Endothelial cell of umbilical vein (primary cell): ENCODE results near the gene BUB1B. TPM values are rescaled to one million over a fixed set of nuclear protein-coding genes. Genes with fewer than 3 reads are reported as not detected.

Experiments
- BruUV-seq: library from RNA; stranded (reverse); fragments of 400-500 nt; replicated peaks from 2 replicates; lab custom pipeline; 2021; lab: Mats Ljungman, UMichigan
- CTCF ChIA-PET: fragments of 300-600, 350-600 bp; sonication (Branson Sonifier 250); formaldehyde crosslinking; loops from one replicate; lab custom pipeline; 2021; ENCODE audit warnings: antibody characterized with exemption, inconsistent platforms; lab: Charles Lee
- POLR2A ChIA-PET: fragments of 300-600, 350-600 bp; sonication (Branson Sonifier 250); formaldehyde crosslinking; loops from one replicate; lab custom pipeline; 2021; ENCODE audit warnings: antibody characterized with exemption, inconsistent platforms; lab: Charles Lee
- DNase-seq: peaks from one replicate; pipeline ENCODE4 v3.0.0-alpha.2; 2011; ENCODE audit warnings: low read depth, low spot score
- FAIRE-seq: peaks from 2 replicates; lab custom pipeline; 2011; peaks lifted over from hg19 to GRCh38; lab: Jason Lieb, UNC
- H2AFZ ChIP-seq: 2 replicates; pipeline ENCODE4 v1.6.0; 2012; ENCODE audit warnings: low read depth, low read length, control low read depth, inconsistent platforms
- H3K27ac ChIP-seq: 2 replicates; pipeline ENCODE4 v1.5.1; 2011; ENCODE audit warnings: low read depth, mild to moderate bottlenecking, control low read depth, low read length, moderate library complexity; ENCODE audit not compliant: insufficient read depth
- H3K27me3 ChIP-seq, 2 experiments: 2 replicates each; pipeline versions ENCODE4 v1.6.0 to v1.6.1; 2011; ENCODE audit warnings: low read length in 2 of 2, mixed read lengths in 1 of 2; ENCODE audit not compliant: control insufficient read depth in 2 of 2, insufficient read depth in 2 of 2
- H3K36me3 ChIP-seq, 2 experiments: 2 replicates in 1 of 2; 3 replicates in 1 of 2; pipeline ENCODE4 v1.5.1; 2011; ENCODE audit warnings: low read length in 2 of 2, mild to moderate bottlenecking in 1 of 2, moderate library complexity in 1 of 2; ENCODE audit not compliant: control insufficient read depth in 2 of 2, insufficient read depth in 2 of 2; ENCODE audit errors: extremely low read depth in 1 of 2
- H3K4me1 ChIP-seq: 3 replicates; pipeline ENCODE4 v1.5.1; 2011; ENCODE audit warnings: mild to moderate bottlenecking, low read length; ENCODE audit not compliant: control insufficient read depth, insufficient read depth; ENCODE audit errors: extremely low read depth
- H3K4me2 ChIP-seq: 2 replicates; pipeline ENCODE4 v1.6.1; 2011; ENCODE audit warnings: low read length, control low read depth, mixed read lengths; ENCODE audit not compliant: insufficient read depth
- H3K4me3 ChIP-seq, 3 experiments: fragments of 200-600 bp in 1 of 3; sonication (generic), shearing (Covaris generic) in 1 of 3; replicated peaks in 1 of 3; 2 replicates each; pipeline ENCODE4 v1.5.1; 2011 to 2016; ENCODE audit warnings: control low read depth in 3 of 3, low read length in 3 of 3, mild to moderate bottlenecking in 2 of 3, inconsistent platforms in 1 of 3, low read depth in 1 of 3, moderate library complexity in 1 of 3; ENCODE audit not compliant: insufficient read depth in 1 of 3
- H3K79me2 ChIP-seq: 2 replicates; pipeline ENCODE4 v1.6.0; 2012; ENCODE audit warnings: low read length, inconsistent platforms; ENCODE audit not compliant: control insufficient read depth, insufficient read depth
- H3K9ac ChIP-seq: replicated peaks from 2 replicates; pipeline ENCODE3; 2011; ENCODE audit warnings: low read length, control low read depth; ENCODE audit not compliant: insufficient read depth; ENCODE audit errors: extremely low read depth
- H3K9me1 ChIP-seq: replicated peaks from 3 replicates; pipeline ENCODE4 v1.6.0; 2011; ENCODE audit warnings: mild to moderate bottlenecking, low read length; ENCODE audit not compliant: control insufficient read depth, insufficient read depth; ENCODE audit errors: extremely low read depth
- H3K9me3 ChIP-seq: replicated peaks from 2 replicates; pipeline ENCODE4 v1.5.1; 2012; ENCODE audit warnings: low read length, inconsistent platforms; ENCODE audit not compliant: control insufficient read depth, insufficient read depth
- H4K20me1 ChIP-seq: replicated peaks from 2 replicates; pipeline ENCODE3; 2011; ENCODE audit warnings: mild to moderate bottlenecking, low read length; ENCODE audit not compliant: control insufficient read depth, insufficient read depth; ENCODE audit errors: extremely low read depth
- CTCF ChIP-seq, 2 donors: IDR thresholded peaks; 1 replicate in 1 of 2; 2 replicates in 1 of 2; pipeline ENCODE4 v1.5.1; 2011; ENCODE audit warnings: low read length in 2 of 2, mild to moderate bottlenecking in 2 of 2, moderate library complexity in 2 of 2, control low read depth in 1 of 2, inconsistent platforms in 1 of 2, low read depth in 1 of 2; ENCODE audit not compliant: insufficient read depth in 1 of 2; ENCODE audit errors: extremely low read depth in 1 of 2
- EZH2 ChIP-seq: IDR thresholded peaks from 2 replicates; pipeline ENCODE4 v1.6.1; 2012; ENCODE audit warnings: borderline replicate concordance, low read depth, mild to moderate bottlenecking, moderate library complexity, low read length, inconsistent platforms; ENCODE audit not compliant: severe bottlenecking
- FOS ChIP-seq: IDR thresholded peaks from 2 replicates; pipeline ENCODE4 v1.6.1; 2011; ENCODE audit warnings: mild to moderate bottlenecking, low read length, moderate library complexity, borderline replicate concordance; ENCODE audit not compliant: insufficient read depth
- GATA2 ChIP-seq: IDR thresholded peaks from 2 replicates; pipeline ENCODE4 v1.7.0; 2011; ENCODE audit warnings: low read depth, mild to moderate bottlenecking, moderate library complexity, mixed read lengths, low read length; ENCODE audit not compliant: insufficient read length, insufficient read depth
- JUN ChIP-seq: IDR thresholded peaks from 2 replicates; pipeline ENCODE4 v1.6.1; 2011; ENCODE audit warnings: borderline replicate concordance, low read depth; ENCODE audit not compliant: insufficient read length, insufficient read depth
- MAX ChIP-seq: IDR thresholded peaks from 2 replicates; pipeline ENCODE4 v1.6.1; 2011; ENCODE audit not compliant: insufficient read depth, insufficient read length
- MYC ChIP-seq: IDR thresholded peaks from one replicate; pipeline ENCODE4 v1.6.1; 2011; ENCODE audit warnings: mild to moderate bottlenecking, low read depth, low read length
- POLR2A ChIP-seq: IDR thresholded peaks from 2 replicates; pipeline ENCODE4 v1.6.1; 2012; ENCODE audit warnings: low read depth, mild to moderate bottlenecking, control low read depth, low read length
- POLR2AphosphoS5 ChIP-seq: IDR thresholded peaks from 2 replicates; pipeline ENCODE4 v1.6.1; 2012; ENCODE audit warnings: low read depth, mild to moderate bottlenecking, control low read depth, low read length, moderate library complexity; ENCODE audit not compliant: insufficient read depth
- dilution Hi-C: fragments of 300-500 bp; cut with MboI; formaldehyde crosslinking; loops from one replicate; pipeline ENCODE4 v1.15.0; 2019; ENCODE audit warnings: low sequenced_read_pairs; ENCODE audit not compliant: extremely low pct_ligation_motif_present
- intact Hi-C: fragments of 100-400 bp; cut with micrococcal nuclease; formaldehyde crosslinking; loops from one replicate; pipeline ENCODE4 v1.10.0; 2022
- polyA plus RNA-seq, 4 experiments: library from polyadenylated mRNA; depleted of rRNA in 3 of 4; stranded (reverse) in 3 of 4; unstranded in 1 of 4; fragments of >200 nt; gene quantifications; 2 replicates each; pipeline versions ENCODE4 v1.2.1 to v1.2.3, GENCODE V29; 2011 to 2012; ENCODE audit warnings: missing spikeins in 1 of 4
- total RNA-seq: library from RNA; stranded (reverse); gene quantifications from 2 replicates; pipeline ENCODE4 v1.2.3, GENCODE V29; 2021

The BUB1B gene
- total and polyA plus RNA-seq, 2 donors (not counting 3 experiments of a cell fraction or from before 2014, with no cell fraction given), result 12.2 to 69.8 TPM

GRCh38 chr15:40269604-40270003 lies 108.7 kb downstream of the BUB1B start:
- no peaks in the 10 kb centered on the region for H3K9me3 ChIP-seq
- no peak for FAIRE-seq
- dilution Hi-C loops, result no loop called here

GRCh38 chr15:40270246-40270995 lies 109.6 kb downstream of the BUB1B start:
- FAIRE-seq, result no peak
- no peak for DNase-seq
- CTCF ChIA-PET, result interaction anchor here (0.8 to 20.1 kb wide), 6 partner anchors 9 to 224 kb away, joined by 3 to 879 read pairs (median 8); no protein-coding TSS in a partner anchor

More at GRCh38 chr15:40269604-40270003, 108.7 kb downstream of the BUB1B start:
- no peak for DNase-seq
- no peak overlapping the region for H3K4me2 ChIP-seq
- no peak overlapping the region for H3K27ac ChIP-seq
- ChIA-PET CTCF (interaction anchor here (0.8 to 20.1 kb wide), 5 partner anchors 10 to 68 kb away, joined by 3 to 879 read pairs (median 4); no protein-coding TSS in a partner anchor), POLR2A (no interaction called here)
- H3K4me3 ChIP-seq, result no peak overlapping the region
- no peaks in the 10 kb centered on the region for H3K36me3 ChIP-seq
- intact Hi-C loops, result loop anchor here (10.0 kb wide), 1 partner anchor 165 kb away; the partner anchor contains the start of gene BMF
- H2AFZ ChIP-seq, result no peak overlapping the region
- H3K4me1 ChIP-seq, result peaks cover 9% of the 10 kb centered on the region
- no TSS peak for BruUV-seq
- H3K79me2 ChIP-seq, result no peaks in the 10 kb centered on the region
- no peak overlapping the region for H3K9ac ChIP-seq
- no peak for TF ChIP-seq POLR2A
- no peak for TF ChIP-seq MAX
- no peak for TF ChIP-seq JUN
- no peak for TF ChIP-seq FOS
- TF ChIP-seq EZH2, result no peak
- no peak for TF ChIP-seq GATA2
- no peak for TF ChIP-seq POLR2AphosphoS5
- TF ChIP-seq MYC, result no peak
- no peaks in the 10 kb centered on the region for H4K20me1 ChIP-seq
- no peaks in the 10 kb centered on the region for H3K9me1 ChIP-seq
- no peaks in the 10 kb centered on the region for H3K27me3 ChIP-seq

More at GRCh38 chr15:40270246-40270995, 109.6 kb downstream of the BUB1B start:
- H3K9ac ChIP-seq, result no peak overlapping the region
- H3K9me1 ChIP-seq, result no peaks in the 10 kb centered on the region
- no peaks in the 10 kb centered on the region for H4K20me1 ChIP-seq
- H3K4me2 ChIP-seq, result no peak overlapping the region
- BruUV-seq, result no TSS peak
- no peaks in the 10 kb centered on the region for H3K9me3 ChIP-seq
- H3K36me3 ChIP-seq, result no peaks in the 10 kb centered on the region
- H3K4me1 ChIP-seq, result peaks cover 9% of the 10 kb centered on the region
- no peak overlapping the region for H3K27ac ChIP-seq
- intact Hi-C loops, result loop anchor here (10.0 kb wide), 1 partner anchor 166 kb away; the partner anchor contains the start of gene BMF
- no peak overlapping the region for H3K4me3 ChIP-seq
- H3K79me2 ChIP-seq, result no peaks in the 10 kb centered on the region
- dilution Hi-C loops, result no loop called here
- H2AFZ ChIP-seq, result no peak overlapping the region
- POLR2A ChIA-PET, result no interaction called here
- no peaks in the 10 kb centered on the region for H3K27me3 ChIP-seq
- TF ChIP-seq POLR2A (no peak), CTCF (IDR thresholded peaks at IDR 0.05; ENCODE audit: extremely low read depth in 1 of 2, insufficient read depth in 1 of 2, low read depth in 1 of 2, low read length in 2 of 2) (no peak), JUN (no peak), MYC (no peak), GATA2 (no peak), FOS (no peak), MAX (no peak), EZH2 (no peak)
